Prostate gland (tissue), 2 donors: ENCODE measurements around the gene TMEM19.

Experiments used
- CTCF ChIP-seq, 4 experiments: fragments of 200-600 bp in 2 of 4; fragments of 450-650 bp in 2 of 4; sonication (generic) in 2 of 4; IDR thresholded peaks; 1 replicate in 3 of 4; 2 replicates in 1 of 4; pipeline ENCODE4 v1.5.1; 2016 to 2019; ENCODE audit warnings: antibody characterized with exemption in 4 of 4, mild to moderate bottlenecking in 2 of 4, moderate library complexity in 2 of 4
- POLR2A ChIP-seq: fragments of 450-650 bp; IDR thresholded peaks from one replicate; pipeline ENCODE4 v1.6.1; 2016; ENCODE audit warnings: antibody characterized with exemption, mild to moderate bottlenecking
- POLR2AphosphoS5 ChIP-seq: sonication (generic); formaldehyde crosslinking; IDR thresholded peaks from one replicate; pipeline ENCODE4 v1.6.1; 2017; ENCODE audit warnings: antibody characterized with exemption

GRCh38 chr12:71732357-71732712 lies 46.5 kb downstream of the TMEM19 start:
- TF ChIP-seq CTCF (IDR thresholded peaks at IDR 0.05), result no peak
- no peak for TF ChIP-seq POLR2AphosphoS5
- no peak for TF ChIP-seq POLR2A
